ENCODE data around the gene MS4A5. TPM values are rescaled to one million over a fixed set of nuclear protein-coding genes. Genes with fewer than 3 reads are reported as not detected.

The MS4A5 gene
- polyA plus RNA-seq, 1 of the 3 experiments (the other 2 are of a cell fraction): not detected

GRCh38 chr11:60492488-60493009, 63.2 kb downstream of the MS4A5 start, which contains the start of gene MS4A12 (continued):
- TF ChIP-seq RFX5 (IDR thresholded peaks at IDR 0.05; ENCODE audit: low read length) (no peak), FOSL2 (IDR thresholded peaks at IDR 0.05; ENCODE audit: borderline replicate concordance, low read depth) (no peak), JUND (IDR thresholded peaks at IDR 0.05) (no peak), TEAD4 (IDR thresholded peaks at IDR 0.05; ENCODE audit: borderline replicate concordance, insufficient read depth) (no peak), YY1 (IDR thresholded peaks at IDR 0.05; ENCODE audit: low read depth) (no peak), TAF1 (IDR thresholded peaks at IDR 0.05; ENCODE audit: borderline replicate concordance, low read depth, low read length) (no peak)
- TF ChIP-seq, protein P1, sequence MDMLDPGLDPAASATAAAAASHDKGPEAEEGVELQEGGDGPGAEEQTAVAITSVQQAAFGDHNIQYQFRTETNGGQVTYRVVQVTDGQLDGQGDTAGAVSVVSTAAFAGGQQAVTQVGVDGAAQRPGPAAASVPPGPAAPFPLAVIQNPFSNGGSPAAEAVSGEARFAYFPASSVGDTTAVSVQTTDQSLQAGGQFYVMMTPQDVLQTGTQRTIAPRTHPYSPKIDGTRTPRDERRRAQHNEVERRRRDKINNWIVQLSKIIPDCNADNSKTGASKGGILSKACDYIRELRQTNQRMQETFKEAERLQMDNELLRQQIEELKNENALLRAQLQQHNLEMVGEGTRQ (IDR thresholded peaks at IDR 0.05; ENCODE audit: borderline replicate concordance, low read depth, low read length): no peak

DNA sequence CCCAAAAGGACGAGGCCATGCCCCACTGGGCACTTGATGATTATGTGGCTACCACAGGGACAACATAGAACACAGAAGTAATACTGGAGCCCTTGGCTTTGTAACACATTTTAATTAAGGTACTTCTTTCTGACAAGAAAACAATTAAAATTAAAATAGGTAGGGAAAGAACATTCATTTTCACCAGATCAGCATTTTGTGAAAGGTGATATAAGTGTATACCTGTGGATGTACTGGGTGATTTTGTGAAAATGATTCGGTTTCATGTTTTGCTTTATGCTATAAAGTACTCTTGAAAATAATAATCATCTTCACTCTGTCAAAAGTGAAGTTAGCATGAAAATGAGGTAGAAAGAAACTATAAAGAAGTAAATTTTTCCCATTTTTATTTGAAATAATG, 64.1 kb downstream of the MS4A5 start:
- no peak overlapping the region for H3K4me3 ChIP-seq (ENCODE audit: low read depth in 2 of 2, low read length in 1 of 2)
- DNase-seq: no peak
- no peak overlapping the region for H2AFZ ChIP-seq (ENCODE audit: low read depth)
- WGBS (ENCODE audit: low lambda C conversion rate): 4% methylated on average over 2 of the region's 2 CpGs
- ChIA-PET POLR2A (no interaction called here), CTCF (no interaction called here)
- H3K36me3 ChIP-seq (replicated peaks in 1 of 2; ENCODE audit: control insufficient read depth in 1 of 2, insufficient read depth in 2 of 2, low read length in 1 of 2): no peaks in the 10 kb centered on the region
- H4K20me1 ChIP-seq (ENCODE audit: insufficient read depth): no peaks in the 10 kb centered on the region
- no peaks in the 10 kb centered on the region for H3K4me1 ChIP-seq (ENCODE audit: control insufficient read depth in 1 of 2, insufficient read depth in 2 of 2, low read depth in 1 of 2, low read length in 1 of 2)
- H3K4me2 ChIP-seq: no peak overlapping the region
- no peak overlapping the region for H3K9ac ChIP-seq
- no peak for TF ChIP-seq MEF2A (IDR thresholded peaks at IDR 0.05; ENCODE audit: borderline replicate concordance, low read depth)
- TF ChIP-seq MXI1 (IDR thresholded peaks at IDR 0.05; ENCODE audit: low read depth, low read length): no peak
- no peak for TF ChIP-seq ZBTB33 (IDR thresholded peaks at IDR 0.05; ENCODE audit: borderline replicate concordance, low read depth)
- TF ChIP-seq, protein P2, sequence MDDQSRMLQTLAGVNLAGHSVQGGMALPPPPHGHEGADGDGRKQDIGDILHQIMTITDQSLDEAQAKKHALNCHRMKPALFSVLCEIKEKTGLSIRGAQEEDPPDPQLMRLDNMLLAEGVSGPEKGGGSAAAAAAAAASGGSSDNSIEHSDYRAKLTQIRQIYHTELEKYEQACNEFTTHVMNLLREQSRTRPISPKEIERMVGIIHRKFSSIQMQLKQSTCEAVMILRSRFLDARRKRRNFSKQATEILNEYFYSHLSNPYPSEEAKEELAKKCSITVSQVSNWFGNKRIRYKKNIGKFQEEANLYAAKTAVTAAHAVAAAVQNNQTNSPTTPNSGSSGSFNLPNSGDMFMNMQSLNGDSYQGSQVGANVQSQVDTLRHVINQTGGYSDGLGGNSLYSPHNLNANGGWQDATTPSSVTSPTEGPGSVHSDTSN (IDR thresholded peaks at IDR 0.05): no peak
- no peak for TF ChIP-seq REST (IDR thresholded peaks at IDR 0.05; ENCODE audit: low read depth, low read length)
- TF ChIP-seq, protein P3, sequence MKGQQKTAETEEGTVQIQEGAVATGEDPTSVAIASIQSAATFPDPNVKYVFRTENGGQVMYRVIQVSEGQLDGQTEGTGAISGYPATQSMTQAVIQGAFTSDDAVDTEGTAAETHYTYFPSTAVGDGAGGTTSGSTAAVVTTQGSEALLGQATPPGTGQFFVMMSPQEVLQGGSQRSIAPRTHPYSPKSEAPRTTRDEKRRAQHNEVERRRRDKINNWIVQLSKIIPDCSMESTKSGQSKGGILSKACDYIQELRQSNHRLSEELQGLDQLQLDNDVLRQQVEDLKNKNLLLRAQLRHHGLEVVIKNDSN (IDR thresholded peaks at IDR 0.05; ENCODE audit: borderline replicate concordance, low read depth): no peak
- TF ChIP-seq GATA2 (CRISPR knock-in tag; IDR thresholded peaks at IDR 0.05): no peak
- no peak for TF ChIP-seq NFIC (IDR thresholded peaks at IDR 0.05; ENCODE audit: borderline replicate concordance)
- TF ChIP-seq, protein P4, sequence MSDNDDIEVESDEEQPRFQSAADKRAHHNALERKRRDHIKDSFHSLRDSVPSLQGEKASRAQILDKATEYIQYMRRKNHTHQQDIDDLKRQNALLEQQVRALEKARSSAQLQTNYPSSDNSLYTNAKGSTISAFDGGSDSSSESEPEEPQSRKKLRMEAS (IDR thresholded peaks at IDR 0.05; ENCODE audit: low read depth): no peak
- TF ChIP-seq FOXJ3 (CRISPR knock-in tag; IDR thresholded peaks at IDR 0.05): no peak
- TF ChIP-seq RCOR1 (IDR thresholded peaks at IDR 0.05; ENCODE audit: low read length): no peak
- TF ChIP-seq TAF1 (IDR thresholded peaks at IDR 0.05; ENCODE audit: borderline replicate concordance, low read depth, low read length): no peak
- no peaks in the 10 kb centered on the region for H3K79me2 ChIP-seq (ENCODE audit: insufficient read depth)
- no peaks in the 10 kb centered on the region for H3F3A ChIP-seq (replicated peaks; ENCODE audit: insufficient read depth)
- no peaks in the 10 kb centered on the region for H3K9me3 ChIP-seq
- no peak overlapping the region for H3K27ac ChIP-seq (ENCODE audit: low read depth in 2 of 2, low read length in 1 of 2)
- H3K27me3 ChIP-seq (ENCODE audit: insufficient read depth): no peaks in the 10 kb centered on the region; the same call in 1 of the 2 replicates
- H3K9me2 ChIP-seq: no peaks in the 10 kb centered on the region
